Measurements from ENCODE around the gene C1QL3.

Gene C1QL3

DNA sequence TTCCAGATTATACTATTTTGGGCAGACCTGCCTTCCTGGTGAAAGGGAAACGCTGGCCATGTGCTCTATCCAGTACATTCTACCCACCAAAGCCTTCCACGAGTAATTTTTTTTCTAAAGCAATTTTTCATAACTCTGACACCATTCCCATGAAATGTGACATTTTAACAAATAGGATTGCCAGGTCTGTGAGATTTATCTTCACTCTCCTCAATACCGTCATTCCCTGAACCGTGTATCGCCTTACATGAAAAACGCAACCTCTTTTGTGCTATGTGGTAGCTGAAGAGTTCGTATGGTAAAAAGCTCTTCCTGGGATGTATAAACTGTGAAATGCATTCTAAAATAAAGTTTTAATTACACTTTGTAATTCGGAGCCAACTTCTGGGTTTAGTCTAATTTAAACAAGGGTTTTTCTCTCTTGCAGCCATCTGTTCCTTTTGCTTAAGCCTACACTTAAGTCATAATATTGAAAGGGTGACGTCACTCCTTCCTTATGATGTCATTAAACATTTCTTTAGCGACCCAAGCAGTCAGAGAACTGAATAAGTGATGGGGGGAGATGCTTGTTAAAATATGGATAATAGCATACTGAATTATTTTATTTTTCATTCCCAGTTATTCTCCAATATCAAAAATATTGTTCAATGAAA lies 27.7 kb downstream of the C1QL3 start:
- in situ Hi-C loops (cut with HindIII; ENCODE audit: low sequenced_read_pairs), result no loop called here

DNA sequence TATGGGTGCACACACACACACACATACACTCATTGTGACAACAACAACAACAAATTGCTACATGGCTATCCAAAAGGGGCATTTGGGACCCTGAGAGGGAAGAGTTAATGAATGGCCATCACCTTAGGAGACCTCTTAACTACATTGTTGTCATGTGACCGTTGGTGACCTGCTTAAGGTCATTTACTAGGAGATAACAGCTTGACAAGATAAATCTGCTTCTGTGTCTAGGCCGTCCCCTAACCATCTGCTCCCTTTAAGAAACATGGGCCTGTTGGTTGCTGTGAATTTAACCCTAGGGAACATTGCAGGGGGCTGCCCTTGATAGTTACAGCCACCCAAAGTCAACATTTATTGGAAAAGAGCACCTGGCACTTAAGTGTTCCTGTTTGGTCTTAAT lies 29.7 kb downstream of the C1QL3 start:
- in situ Hi-C loops (cut with HindIII; ENCODE audit: low sequenced_read_pairs), result no loop called here

- in situ Hi-C loops (cut with HindIII; ENCODE audit: low sequenced_read_pairs), result no loop called here
Measured at GRCh38 chr10:16490511-16490910, 31.2 kb downstream of the C1QL3 start.

- in situ Hi-C loops (cut with HindIII; ENCODE audit: low sequenced_read_pairs), result no loop called here
Measured at GRCh38 chr10:16483241-16483917, 38.3 kb downstream of the C1QL3 start.

GRCh38 chr10:16481052-16481728 lies 40.5 kb downstream of the C1QL3 start:
- in situ Hi-C loops (cut with HindIII; ENCODE audit: low sequenced_read_pairs), result no loop called here

GRCh38 chr10:16478801-16479200 lies 42.9 kb downstream of the C1QL3 start:
- in situ Hi-C loops (cut with HindIII; ENCODE audit: low sequenced_read_pairs), result no loop called here

GRCh38 chr10:16477757-16478156 lies 43.9 kb downstream of the C1QL3 start:
- in situ Hi-C loops (cut with HindIII; ENCODE audit: low sequenced_read_pairs), result no loop called here

DNA sequence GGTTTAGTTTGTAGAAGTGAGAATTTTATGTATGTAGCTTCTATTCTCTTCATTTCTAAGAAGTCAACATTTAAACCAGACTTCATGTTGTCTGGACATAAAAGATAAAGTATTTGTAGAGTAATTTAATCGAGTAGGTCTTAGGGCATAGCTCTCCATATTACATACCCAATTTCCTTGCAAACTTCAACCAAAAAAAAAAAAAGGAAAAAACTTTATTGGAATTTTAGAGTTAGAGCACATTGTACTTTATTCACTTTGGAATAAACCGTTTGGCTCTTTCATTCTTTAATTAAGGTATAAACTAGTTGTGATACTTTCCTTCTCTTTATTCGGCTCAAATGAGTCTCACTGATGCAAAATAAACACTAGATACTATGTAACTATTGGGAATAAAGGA lies 48.9 kb downstream of the C1QL3 start:
- in situ Hi-C loops (cut with HindIII; ENCODE audit: low sequenced_read_pairs), result no loop called here

- in situ Hi-C loops (cut with HindIII; ENCODE audit: low sequenced_read_pairs), result no loop called here
Measured at GRCh38 chr10:16470747-16471146, 50.9 kb downstream of the C1QL3 start.

GRCh38 chr10:16466001-16466400 lies 55.7 kb downstream of the C1QL3 start:
- in situ Hi-C loops (cut with HindIII; ENCODE audit: low sequenced_read_pairs), result no loop called here
